Measurements from ENCODE around the gene TAC4.

DNA sequence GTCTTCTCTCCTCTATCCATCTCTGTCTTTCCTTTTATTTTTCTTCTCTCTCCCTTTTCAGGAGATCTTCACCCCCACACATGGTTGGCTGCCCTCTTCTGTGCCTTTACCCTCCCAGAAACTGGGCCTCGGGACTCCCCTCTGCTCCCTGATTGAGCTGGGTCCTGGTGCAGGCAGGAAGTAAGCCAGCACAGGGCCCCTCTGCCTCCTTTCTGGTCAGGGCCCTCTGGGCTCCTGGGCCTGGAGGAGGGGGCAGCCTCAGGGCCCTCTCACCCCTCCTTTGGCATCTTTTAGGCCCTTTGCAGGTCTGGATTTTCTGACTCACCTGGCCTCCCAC is 21.1 kb upstream of the TAC4 start:
- TF ChIP-seq, protein P1, sequence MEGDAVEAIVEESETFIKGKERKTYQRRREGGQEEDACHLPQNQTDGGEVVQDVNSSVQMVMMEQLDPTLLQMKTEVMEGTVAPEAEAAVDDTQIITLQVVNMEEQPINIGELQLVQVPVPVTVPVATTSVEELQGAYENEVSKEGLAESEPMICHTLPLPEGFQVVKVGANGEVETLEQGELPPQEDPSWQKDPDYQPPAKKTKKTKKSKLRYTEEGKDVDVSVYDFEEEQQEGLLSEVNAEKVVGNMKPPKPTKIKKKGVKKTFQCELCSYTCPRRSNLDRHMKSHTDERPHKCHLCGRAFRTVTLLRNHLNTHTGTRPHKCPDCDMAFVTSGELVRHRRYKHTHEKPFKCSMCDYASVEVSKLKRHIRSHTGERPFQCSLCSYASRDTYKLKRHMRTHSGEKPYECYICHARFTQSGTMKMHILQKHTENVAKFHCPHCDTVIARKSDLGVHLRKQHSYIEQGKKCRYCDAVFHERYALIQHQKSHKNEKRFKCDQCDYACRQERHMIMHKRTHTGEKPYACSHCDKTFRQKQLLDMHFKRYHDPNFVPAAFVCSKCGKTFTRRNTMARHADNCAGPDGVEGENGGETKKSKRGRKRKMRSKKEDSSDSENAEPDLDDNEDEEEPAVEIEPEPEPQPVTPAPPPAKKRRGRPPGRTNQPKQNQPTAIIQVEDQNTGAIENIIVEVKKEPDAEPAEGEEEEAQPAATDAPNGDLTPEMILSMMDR (IDR thresholded peaks at IDR 0.05; ENCODE audit: insufficient read depth, low read length, poor library complexity, severe bottlenecking), result no peak
- no peak for TF ChIP-seq EZH2phosphoT487 (conservative IDR thresholded peaks at IDR 0.05; ENCODE audit: low read length)

Measured in SU-DHL-6 (cell line).